CD8-positive, alpha-beta memory T cell (primary cell): ENCODE results near the gene HSBP1L1. TPM values are rescaled to one million over a fixed set of nuclear protein-coding genes. Genes with fewer than 3 reads are reported as not detected.

Experiments used
- CTCF ChIA-PET: fragments of 350-600 bp; sonication (Branson Sonifier 250); formaldehyde crosslinking; loops from one replicate; lab custom pipeline; 2021; ENCODE audit warnings: antibody characterized with exemption; lab: Charles Lee
- POLR2A ChIA-PET: fragments of 350-600 bp; sonication (Branson Sonifier 250); formaldehyde crosslinking; loops from one replicate; lab custom pipeline; 2021; ENCODE audit warnings: antibody characterized with exemption; lab: Charles Lee
- DNase-seq, 5 donors: peaks; one replicate each; pipeline versions ENCODE4 v3.0.0 to v3.0.0-alpha.2; 2020 to 2022; ENCODE audit warnings: mixed read lengths in 1 of 5
- H3K27ac ChIP-seq: one replicate; pipeline ENCODE4 v1.7.0; 2013; ENCODE audit warnings: low read depth, mild to moderate bottlenecking, low read length, moderate library complexity
- H3K27me3 ChIP-seq: 2 replicates; pipeline ENCODE4 v1.7.0; 2013; ENCODE audit warnings: low read length, mild to moderate bottlenecking; ENCODE audit not compliant: insufficient read depth, poor library complexity, severe bottlenecking
- H3K36me3 ChIP-seq: 2 replicates; pipeline ENCODE4 v1.7.0; 2013; ENCODE audit warnings: mild to moderate bottlenecking, low read length, moderate library complexity; ENCODE audit not compliant: insufficient read depth
- H3K4me1 ChIP-seq: 2 replicates; pipeline ENCODE4 v1.7.0; 2013; ENCODE audit warnings: mild to moderate bottlenecking, low read length, moderate library complexity; ENCODE audit not compliant: insufficient read depth
- H3K4me3 ChIP-seq: 2 replicates; pipeline ENCODE4 v1.7.0; 2013; ENCODE audit warnings: mild to moderate bottlenecking, low read length
- H3K9me3 ChIP-seq: 2 replicates; pipeline ENCODE4 v1.7.0; 2013; ENCODE audit warnings: mild to moderate bottlenecking, low read length
- H3K27ac Mint-ChIP-seq, 8 donors: one replicate each; pipeline ENCODE4 v1.8.0; 2020 to 2021; ENCODE audit warnings: mixed read lengths in 8 of 8, mild to moderate bottlenecking in 6 of 8, inconsistent platforms in 3 of 8, moderate library complexity in 3 of 8
- H3K27me3 Mint-ChIP-seq, 2 donors: one replicate each; pipeline ENCODE4 v1.8.0; 2020 to 2021; ENCODE audit warnings: mixed read lengths in 2 of 2, mild to moderate bottlenecking in 1 of 2, moderate library complexity in 1 of 2
- H3K36me3 Mint-ChIP-seq, 3 donors: one replicate each; pipeline ENCODE4 v1.8.0; 2020 to 2021; ENCODE audit warnings: mixed read lengths in 3 of 3, inconsistent platforms in 1 of 3, mild to moderate bottlenecking in 1 of 3
- H3K4me1 Mint-ChIP-seq, 3 donors: one replicate each; pipeline ENCODE4 v1.8.0; 2020 to 2021; ENCODE audit warnings: mixed read lengths in 3 of 3, inconsistent platforms in 1 of 3, mild to moderate bottlenecking in 1 of 3
- H3K4me3 Mint-ChIP-seq, 7 donors: one replicate each; pipeline ENCODE4 v1.8.0; 2020 to 2021; ENCODE audit warnings: mixed read lengths in 7 of 7, mild to moderate bottlenecking in 6 of 7, moderate library complexity in 4 of 7, inconsistent platforms in 2 of 7
- H3K9me3 Mint-ChIP-seq, 5 donors: one replicate each; pipeline ENCODE4 v1.8.0; 2020 to 2022; ENCODE audit warnings: mixed read lengths in 5 of 5, mild to moderate bottlenecking in 3 of 5, moderate library complexity in 2 of 5, inconsistent platforms in 1 of 5
- polyA plus RNA-seq: library from polyadenylated mRNA; unstranded; fragments of 300-500 nt; fragmentation: Illumina TruSeq; gene quantifications from one replicate; pipeline ENCODE4 v1.2.3, GENCODE V29; 2021
- total RNA-seq, 2 experiments: library from RNA; stranded (reverse); gene quantifications; one replicate each; pipeline ENCODE4 v1.2.3, GENCODE V29; 2021

The HSBP1L1 gene
- total RNA-seq: 1 to 10 TPM; 3.3 to 4.2 TPM
- 17.2 TPM for polyA plus RNA-seq

DNA sequence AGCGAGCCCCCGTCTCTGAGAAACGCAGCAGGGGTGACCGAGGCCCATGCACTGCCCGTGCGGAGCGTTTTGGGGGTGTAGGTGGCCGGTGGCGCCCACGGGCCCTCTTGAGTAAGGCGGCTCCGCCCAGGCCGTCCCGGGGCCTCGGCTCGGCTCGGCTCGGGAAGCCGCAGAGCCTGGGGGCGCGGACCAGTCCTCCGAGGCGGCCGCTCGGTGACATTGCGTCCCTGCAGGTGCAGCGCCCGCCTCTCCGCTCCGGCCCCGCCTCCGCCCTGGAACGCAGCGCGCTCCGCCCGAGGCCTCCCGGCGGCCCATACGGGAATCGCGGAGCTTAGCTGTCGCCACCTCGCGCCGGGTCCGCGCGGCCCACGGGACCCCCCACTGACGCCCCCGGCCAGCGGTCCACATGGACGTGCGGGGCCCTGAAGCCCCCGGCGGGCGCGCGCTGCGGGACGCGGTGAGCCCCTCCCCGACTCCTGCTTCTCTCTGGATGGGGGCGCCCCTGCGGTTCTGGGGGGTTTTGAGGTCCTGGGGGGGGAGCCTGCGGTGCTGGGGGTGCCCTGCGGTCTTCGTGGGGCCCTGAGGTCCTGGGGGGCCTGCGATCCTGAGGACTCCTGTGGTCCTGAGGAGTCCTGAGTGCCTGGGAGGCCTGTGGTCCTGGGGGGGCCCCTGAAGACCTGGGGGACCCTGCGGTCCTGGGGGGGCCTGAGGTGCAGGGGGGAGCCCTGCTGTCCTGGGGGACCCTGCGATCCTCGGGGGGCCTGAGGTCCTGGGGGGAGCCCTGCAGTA, at the start of gene HSBP1L1:
TSS of gene HSBP1L1 (plus strand) at position 314 of the 789 bp plus-strand sequence. CDS start at position 407, 93 bp downstream.
- Histone ChIP-seq H3K9me3 (no peaks in the 10 kb centered on the region), H3K4me3 (peak within 1 kb of the TSS; percentile 28), H3K36me3 (no peaks in the 10 kb centered on the region), H3K4me1 (peaks cover 34% of the 10 kb centered on the region), H3K27ac (no peak within 1 kb of the TSS), H3K27me3 (no peaks in the 10 kb centered on the region)
- Mint-ChIP-seq H3K4me1 (peaks cover 33 to 51% (median 34%) of the 10 kb centered on the region in 3 donors), H3K27ac (peak within 1 kb of the TSS; percentile 82 to 98 (median 96)), H3K27me3 (peaks cover 0 to 7% of the 10 kb centered on the region in 2 donors), H3K36me3 (peaks cover 0 to 15% (median 0%) of the 10 kb centered on the region in 3 donors), H3K4me3 (peak within 1 kb of the TSS; percentile 81 to 87 (median 85)), H3K9me3 (no peaks in the 10 kb centered on the region)
- ChIA-PET CTCF (interaction anchor here (0.8 to 2.0 kb wide), 4 partner anchors 8 to 20 kb away, joined by 3 to 13 read pairs (median 3); partner anchors contain the start of gene SLC66A2), POLR2A (interaction anchor here (1.0 to 1.6 kb wide), 2 partner anchors 13 to 69 kb away, joined by 5 to 6 read pairs; partner anchors contain the start of gene SLC66A2)
- DNase-seq: peak; percentile 50 to 79 (median 61)

DNA sequence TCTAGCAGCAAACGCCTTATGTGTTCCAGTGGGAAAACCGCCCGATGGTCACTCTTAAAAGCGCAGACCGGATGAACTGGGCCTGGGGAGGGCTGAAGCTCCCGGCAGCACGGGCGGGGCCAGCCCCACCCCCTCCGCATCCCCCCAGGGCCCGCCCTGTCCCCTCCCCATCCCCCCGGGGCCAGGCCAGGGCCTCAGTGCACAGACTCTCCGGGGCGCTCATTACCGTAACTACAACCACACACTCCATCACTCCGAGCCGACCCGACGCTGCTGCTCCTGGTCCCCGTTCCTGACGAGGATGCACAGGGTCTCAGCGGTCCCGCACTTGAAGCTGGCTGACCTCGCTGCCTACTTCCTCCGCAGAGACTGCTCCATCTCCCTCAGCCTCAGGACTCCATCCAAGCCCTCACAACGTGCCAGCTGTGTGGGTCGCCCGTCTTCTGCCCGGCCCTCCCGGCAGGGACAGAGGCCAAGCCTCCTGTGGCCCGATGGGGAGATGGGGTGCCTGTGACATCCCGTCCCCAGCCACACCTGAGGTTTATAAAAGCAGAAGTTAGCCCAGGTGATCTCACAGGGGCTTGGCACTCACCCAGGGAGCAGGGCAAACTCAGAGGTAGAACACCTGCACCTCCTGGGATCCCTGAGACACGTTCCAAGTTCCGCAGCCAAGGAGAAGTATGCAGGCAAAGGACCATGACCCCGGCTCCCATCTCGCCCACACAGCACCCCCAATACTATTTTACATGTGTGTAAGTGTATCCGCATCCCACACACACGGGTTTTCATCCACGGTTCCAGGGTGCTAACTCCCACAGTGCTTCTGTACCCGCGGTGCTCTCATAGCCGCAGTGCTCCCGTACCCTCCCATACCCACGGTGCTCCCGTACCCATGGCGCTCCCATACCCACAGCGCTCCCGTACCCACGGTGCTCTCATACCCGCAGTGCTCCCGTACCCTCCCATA, 49.0 kb upstream of the HSBP1L1 start:
- no peaks in the 10 kb centered on the region for H3K9me3 Mint-ChIP-seq
- ChIA-PET CTCF (no interaction called here), POLR2A (no interaction called here)
- peaks cover 9% of the 10 kb centered on the region for H3K4me1 ChIP-seq
- H3K4me3 ChIP-seq: no peak overlapping the region
- no peaks in the 10 kb centered on the region for H3K9me3 ChIP-seq
- H3K36me3 Mint-ChIP-seq: peaks cover 8 to 35% (median 11%) of the 10 kb centered on the region in 3 donors
- H3K27me3 ChIP-seq: no peaks in the 10 kb centered on the region
- peak overlapping the region in 1 of 8 donors; percentile 36 for H3K27ac Mint-ChIP-seq
- peak overlapping the region in 1 of 7 donors; percentile 32 for H3K4me3 Mint-ChIP-seq
- H3K4me1 Mint-ChIP-seq: peaks cover 14 to 38% (median 16%) of the 10 kb centered on the region in 3 donors
- no peak for DNase-seq
- no peaks in the 10 kb centered on the region for H3K36me3 ChIP-seq
- H3K27me3 Mint-ChIP-seq: no peaks in the 10 kb centered on the region
- no peak overlapping the region for H3K27ac ChIP-seq

DNA sequence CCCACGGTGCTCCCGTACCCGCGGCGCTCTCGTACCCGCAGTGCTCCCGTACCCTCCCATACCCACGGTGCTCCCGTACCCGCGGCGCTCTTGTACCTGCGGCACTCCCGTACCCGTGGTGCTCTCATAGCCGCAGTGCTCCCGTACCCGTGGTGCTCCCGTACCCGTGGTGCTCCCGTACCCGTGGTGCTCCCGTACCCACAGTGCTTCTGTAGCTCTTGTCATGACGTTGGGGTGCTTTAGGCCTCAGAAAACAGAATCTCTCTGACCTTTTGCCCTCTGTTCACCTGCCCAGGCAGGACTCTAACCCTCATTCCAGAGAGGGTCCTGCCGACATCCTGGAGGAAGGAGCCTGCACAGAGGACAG, 48.3 kb upstream of the HSBP1L1 start:
- H3K4me1 ChIP-seq: peaks cover 9% of the 10 kb centered on the region
- Mint-ChIP-seq H3K4me1 (peaks cover 12 to 34% (median 13%) of the 10 kb centered on the region in 3 donors), H3K36me3 (peaks cover 8 to 35% (median 11%) of the 10 kb centered on the region in 3 donors), H3K4me3 (peak overlapping the region in 1 of 7 donors; percentile 29), H3K9me3 (no peaks in the 10 kb centered on the region), H3K27ac (no peak overlapping the region), H3K27me3 (no peaks in the 10 kb centered on the region)
- H3K27me3 ChIP-seq: no peaks in the 10 kb centered on the region
- CTCF ChIA-PET: no interaction called here
- no peaks in the 10 kb centered on the region for H3K9me3 ChIP-seq
- no peak overlapping the region for H3K27ac ChIP-seq
- POLR2A ChIA-PET: no interaction called here
- H3K4me3 ChIP-seq: no peak overlapping the region
- H3K36me3 ChIP-seq: no peaks in the 10 kb centered on the region
- no peak for DNase-seq

GRCh38 chr18:79916546-79917168, 47.8 kb upstream of the HSBP1L1 start:
- Histone ChIP-seq H3K4me1 (peaks cover 9% of the 10 kb centered on the region), H3K27ac (no peak overlapping the region), H3K4me3 (no peak overlapping the region), H3K36me3 (no peaks in the 10 kb centered on the region), H3K9me3 (no peaks in the 10 kb centered on the region), H3K27me3 (no peaks in the 10 kb centered on the region)
- DNase-seq: peak in 1 of 5 donors; percentile 33
- no peaks in the 10 kb centered on the region for H3K9me3 Mint-ChIP-seq
- H3K4me3 Mint-ChIP-seq: no peak overlapping the region
- H3K27me3 Mint-ChIP-seq: no peaks in the 10 kb centered on the region
- peaks cover 12 to 34% (median 13%) of the 10 kb centered on the region in 3 donors for H3K4me1 Mint-ChIP-seq
- POLR2A ChIA-PET: no interaction called here
- H3K36me3 Mint-ChIP-seq: peaks cover 8 to 35% (median 11%) of the 10 kb centered on the region in 3 donors
- peak overlapping the region in 1 of 8 donors; percentile 50 for H3K27ac Mint-ChIP-seq
- CTCF ChIA-PET: no interaction called here

DNA sequence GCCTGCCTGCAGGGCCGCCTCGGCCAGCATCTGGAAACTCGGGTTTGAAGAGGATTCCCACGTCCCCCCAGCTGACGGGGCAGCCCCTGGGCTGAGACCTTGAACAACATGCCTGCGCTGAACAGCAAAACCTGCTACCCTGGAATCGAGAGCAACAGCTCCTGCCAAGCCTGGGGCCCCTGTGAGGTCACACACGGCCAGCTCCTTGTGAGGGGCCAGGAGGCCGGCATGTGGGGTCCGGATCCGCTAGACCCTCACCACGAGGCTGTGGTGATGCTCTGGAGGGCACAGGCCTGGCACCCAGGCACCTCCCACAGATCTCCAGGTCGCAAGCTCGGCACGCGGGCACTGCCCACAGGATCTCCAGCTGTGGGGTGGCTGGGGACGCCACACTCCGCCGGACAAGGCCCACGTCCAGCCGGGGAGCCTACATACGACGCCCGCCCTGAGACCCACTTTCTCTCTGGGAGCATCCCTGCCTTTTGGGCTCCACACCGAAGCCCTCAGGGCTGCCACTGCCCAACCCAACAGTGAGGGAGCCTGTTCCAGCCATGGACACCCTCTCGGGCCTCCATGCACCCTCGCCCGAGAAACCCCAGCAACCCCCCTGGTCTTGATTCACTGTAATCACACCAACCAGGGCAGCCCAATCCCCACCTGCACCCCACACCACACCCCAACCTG, 47.1 kb upstream of the HSBP1L1 start:
- Histone ChIP-seq H3K4me3 (no peak overlapping the region), H3K9me3 (no peaks in the 10 kb centered on the region), H3K36me3 (no peaks in the 10 kb centered on the region), H3K27ac (no peak overlapping the region), H3K27me3 (no peaks in the 10 kb centered on the region), H3K4me1 (peaks cover 9% of the 10 kb centered on the region)
- peaks cover 12 to 31% (median 13%) of the 10 kb centered on the region in 3 donors for H3K4me1 Mint-ChIP-seq
- H3K36me3 Mint-ChIP-seq: peaks cover 8 to 38% (median 11%) of the 10 kb centered on the region in 3 donors
- H3K9me3 Mint-ChIP-seq: no peaks in the 10 kb centered on the region
- H3K27me3 Mint-ChIP-seq: no peaks in the 10 kb centered on the region
- DNase-seq: no peak
- no peak overlapping the region for H3K4me3 Mint-ChIP-seq
- POLR2A ChIA-PET: no interaction called here
- H3K27ac Mint-ChIP-seq: peak overlapping the region in 1 of 8 donors; percentile 36
- CTCF ChIA-PET: no interaction called here

DNA sequence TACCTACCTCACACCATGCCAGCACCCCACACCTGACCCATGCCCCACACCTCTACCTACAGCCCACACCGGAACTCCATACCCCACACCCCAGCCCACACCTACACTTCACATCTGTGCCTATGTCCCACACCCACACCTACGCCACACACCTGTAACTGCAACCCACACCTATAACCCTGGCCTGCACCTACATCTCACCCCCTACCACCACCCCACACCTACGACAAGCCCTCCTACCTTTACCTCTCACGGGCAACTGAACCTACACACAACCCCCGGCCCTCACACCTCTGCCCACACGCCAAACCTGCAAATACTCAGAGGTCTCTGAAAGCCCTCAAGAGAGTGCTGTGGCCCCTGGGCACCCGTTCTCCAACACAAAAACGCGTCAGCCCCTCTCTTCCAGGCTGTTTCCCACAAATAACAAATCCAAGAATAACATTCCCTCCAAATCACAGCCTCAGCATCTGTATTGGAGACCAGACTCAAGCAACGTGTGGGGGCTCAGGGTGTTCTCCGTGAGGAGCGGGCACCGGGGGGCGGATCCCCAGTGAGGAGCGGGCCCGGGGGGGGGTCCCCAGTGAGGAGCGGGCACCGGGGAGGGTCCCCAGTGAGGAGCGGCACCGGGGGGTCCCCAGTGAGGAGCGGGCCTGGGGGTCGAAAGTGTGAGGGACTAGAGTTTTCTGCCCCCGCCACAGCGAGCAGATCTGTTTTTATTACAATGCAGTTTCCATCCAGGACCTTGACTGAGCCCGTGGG, 46.4 kb upstream of the HSBP1L1 start:
- H3K27me3 Mint-ChIP-seq: no peaks in the 10 kb centered on the region
- no peak for DNase-seq
- POLR2A ChIA-PET: no interaction called here
- peak overlapping the region in 1 of 8 donors; percentile 36 for H3K27ac Mint-ChIP-seq
- H3K9me3 Mint-ChIP-seq: no peaks in the 10 kb centered on the region
- H3K36me3 Mint-ChIP-seq: peaks cover 8 to 39% (median 11%) of the 10 kb centered on the region in 3 donors
- Histone ChIP-seq H3K9me3 (no peaks in the 10 kb centered on the region), H3K4me3 (no peak overlapping the region), H3K27me3 (no peaks in the 10 kb centered on the region), H3K4me1 (peaks cover 6% of the 10 kb centered on the region), H3K36me3 (no peaks in the 10 kb centered on the region), H3K27ac (no peak overlapping the region)
- no peak overlapping the region for H3K4me3 Mint-ChIP-seq
- H3K4me1 Mint-ChIP-seq: peaks cover 9 to 24% (median 10%) of the 10 kb centered on the region in 3 donors
- CTCF ChIA-PET: no interaction called here

DNA sequence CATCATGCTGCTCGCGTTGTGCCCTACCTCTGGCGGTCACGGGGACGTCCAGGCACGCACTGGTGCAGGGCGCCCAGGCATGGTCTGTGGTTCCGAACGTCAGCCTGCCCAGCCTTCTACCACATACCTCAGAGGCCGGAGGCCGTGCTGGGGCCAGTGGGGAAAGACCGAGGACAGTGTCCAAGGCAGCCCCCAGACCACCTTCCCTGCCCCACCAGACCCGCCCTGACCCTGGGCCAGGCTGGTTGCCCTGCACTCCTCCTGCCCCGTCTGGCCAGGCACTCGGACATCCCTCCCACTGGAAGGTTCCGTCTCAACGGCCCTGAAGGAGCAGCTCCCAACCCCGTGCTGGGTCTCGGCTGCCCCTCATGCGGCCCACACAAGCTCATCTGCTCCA, 45.8 kb upstream of the HSBP1L1 start:
- no peak for DNase-seq
- Histone ChIP-seq H3K4me1 (peaks cover under 1% of the 10 kb centered on the region), H3K36me3 (no peaks in the 10 kb centered on the region), H3K27me3 (no peaks in the 10 kb centered on the region), H3K4me3 (no peak overlapping the region), H3K27ac (no peak overlapping the region), H3K9me3 (no peaks in the 10 kb centered on the region)
- Mint-ChIP-seq H3K27me3 (no peaks in the 10 kb centered on the region), H3K9me3 (no peaks in the 10 kb centered on the region), H3K36me3 (peaks cover 11 to 40% (median 11%) of the 10 kb centered on the region in 3 donors), H3K4me1 (peaks cover 3 to 18% (median 5%) of the 10 kb centered on the region in 3 donors), H3K4me3 (no peak overlapping the region), H3K27ac (no peak overlapping the region)
- CTCF ChIA-PET: no interaction called here
- POLR2A ChIA-PET: no interaction called here
